Tibial nerve (tissue), 4 donors: ENCODE data around the gene SULT1C3.

Experiments used
- CTCF ChIP-seq, 5 experiments: fragments of 200-600 bp in 3 of 5; fragments of 450-650 bp in 2 of 5; sonication (generic) in 3 of 5; IDR thresholded peaks; one replicate each; pipeline ENCODE4 v1.5.1; 2016 to 2019; ENCODE audit warnings: antibody characterized with exemption in 5 of 5, mild to moderate bottlenecking in 3 of 5, moderate library complexity in 2 of 5
- EP300 ChIP-seq, 2 donors: sonication (generic); formaldehyde crosslinking; IDR thresholded peaks; one replicate each; pipeline ENCODE4 v1.6.1; 2017; ENCODE audit warnings: antibody characterized with exemption in 2 of 2, mild to moderate bottlenecking in 1 of 2
- POLR2A ChIP-seq, 2 donors: fragments of 450-650 bp; IDR thresholded peaks; one replicate each; pipeline ENCODE4 v1.6.1; 2017; ENCODE audit warnings: antibody characterized with exemption in 2 of 2, mild to moderate bottlenecking in 2 of 2, moderate library complexity in 2 of 2

- no peak for TF ChIP-seq CTCF (IDR thresholded peaks at IDR 0.05)
- no peak for TF ChIP-seq POLR2A (IDR thresholded peaks at IDR 0.05)
- TF ChIP-seq EP300 (IDR thresholded peaks at IDR 0.05): no peak
Measured at GRCh38 chr2:108278631-108279030, 38.9 kb downstream of the SULT1C3 start.
